OCI-LY7 (cell line): ENCODE results near the gene IKZF1.

Source experiments
- CTCF ChIP-seq: fragments of 200-600 bp; sonication (generic); conservative IDR thresholded peaks from 2 replicates; pipeline ENCODE4 v1.5.1; 2014; ENCODE audit warnings: mild to moderate bottlenecking, antibody characterized with exemption, low read length, moderate library complexity, mixed read lengths
- EZH2phosphoT487 ChIP-seq: fragments of 200-600 bp; sonication (generic); IDR thresholded peaks from 2 replicates; pipeline ENCODE4 v1.6.1; 2018; ENCODE audit warnings: low read depth, borderline replicate concordance, mild to moderate bottlenecking, mixed run types, antibody characterized with exemption, low read length, moderate library complexity, mixed read lengths

- TF ChIP-seq EZH2phosphoT487 (no peak), CTCF (no peak)
Measured at GRCh38 chr7:50418526-50419290, 114.2 kb downstream of the IKZF1 start.
